WTC11 (cell line): ENCODE data around the gene ANO4. TPM values are rescaled to one million over a fixed set of nuclear protein-coding genes. Genes with fewer than 3 reads are reported as not detected.

ENCODE experiments used
- ATAC-seq: fragments of 200-7000 bp; cut with Tn5 transposase; 2 replicates; pipeline ENCODE4 v1.10.0; 2021; ENCODE audit warnings: mild to moderate bottlenecking, moderate library complexity
- CTCF ChIA-PET: fragments of 300-600 bp; sonication (Branson Sonifier 250); formaldehyde crosslinking; loops from one replicate; lab custom pipeline; 2021; ENCODE audit warnings: antibody characterized with exemption; lab: Charles Lee
- POLR2A ChIA-PET: fragments of 350-600 bp; sonication (Branson Sonifier 250); formaldehyde crosslinking; loops from one replicate; lab custom pipeline; 2021; ENCODE audit warnings: antibody characterized with exemption; lab: Charles Lee
- DNase-seq: peaks from one replicate; pipeline ENCODE4 v3.0.0; 2021; ENCODE audit warnings: low spot score
- H3K27ac Mint-ChIP-seq: 2 replicates; pipeline ENCODE4 v1.8.0; 2021; ENCODE audit warnings: mixed read lengths
- H3K27me3 Mint-ChIP-seq: 2 replicates; pipeline ENCODE4 v1.8.0; 2021; ENCODE audit warnings: low read depth, mild to moderate bottlenecking, moderate library complexity, mixed read lengths
- H3K36me3 Mint-ChIP-seq: 2 replicates; pipeline ENCODE4 v1.8.0; 2021; ENCODE audit warnings: mixed read lengths
- H3K4me1 Mint-ChIP-seq: 2 replicates; pipeline ENCODE4 v1.8.0; 2022; ENCODE audit warnings: mixed read lengths
- H3K4me3 Mint-ChIP-seq: 2 replicates; pipeline ENCODE4 v1.8.0; 2021; ENCODE audit warnings: mild to moderate bottlenecking, moderate library complexity, mixed read lengths
- H3K9me3 Mint-ChIP-seq: 2 replicates; pipeline ENCODE4 v1.8.0; 2021; ENCODE audit warnings: mixed read lengths
- CREB1 ChIP-seq: sonication (generic); formaldehyde crosslinking; IDR thresholded peaks from 2 replicates; pipeline ENCODE4 v1.8.0; 2023; ENCODE audit warnings: mild to moderate bottlenecking, missing genetic modification reagents
- ERG ChIP-seq: fragments of 250-450 bp; sonication (Bioruptor Pico); IDR thresholded peaks from 2 replicates; pipeline ENCODE4 v1.8.0; 2021; ENCODE audit warnings: mild to moderate bottlenecking
- FOXK1 ChIP-seq: sonication (generic); formaldehyde crosslinking; IDR thresholded peaks from 2 replicates; pipeline ENCODE4 v1.8.0; 2022; ENCODE audit warnings: mild to moderate bottlenecking, moderate library complexity, missing genetic modification reagents
- FOXP4 ChIP-seq: sonication (generic); formaldehyde crosslinking; IDR thresholded peaks from 2 replicates; pipeline ENCODE4 v1.8.0; 2022; ENCODE audit warnings: mild to moderate bottlenecking, missing genetic modification reagents
- GTF2I ChIP-seq: fragments of 250-450 bp; sonication (Bioruptor Pico); conservative IDR thresholded peaks from 2 replicates; pipeline ENCODE4 v1.4.0; 2021; ENCODE audit warnings: mild to moderate bottlenecking
- HMGXB4 ChIP-seq: sonication (generic); formaldehyde crosslinking; IDR thresholded peaks from 2 replicates; pipeline ENCODE4 v1.8.1; 2023; ENCODE audit warnings: mild to moderate bottlenecking, moderate library complexity, missing genetic modification reagents
- KAT7 ChIP-seq: sonication (generic); formaldehyde crosslinking; IDR thresholded peaks from 2 replicates; pipeline ENCODE4 v1.8.1; 2023; ENCODE audit warnings: missing genetic modification reagents, mild to moderate bottlenecking, borderline replicate concordance
- MYBL2 ChIP-seq: sonication (generic); formaldehyde crosslinking; IDR thresholded peaks from 2 replicates; pipeline ENCODE4 v1.8.1; 2023; ENCODE audit warnings: mild to moderate bottlenecking, moderate library complexity, missing genetic modification reagents
- NR3C1 ChIP-seq: sonication (generic); formaldehyde crosslinking; conservative IDR thresholded peaks from 2 replicates; pipeline ENCODE4 v1.8.1; 2023; ENCODE audit warnings: low read depth, mild to moderate bottlenecking, missing genetic modification reagents
- OVOL2 ChIP-seq: fragments of 250-450 bp; sonication (Bioruptor Pico); IDR thresholded peaks from 2 replicates; pipeline ENCODE4 v1.9.0; 2021; ENCODE audit warnings: mild to moderate bottlenecking, borderline replicate concordance
- RELA ChIP-seq: sonication (generic); formaldehyde crosslinking; IDR thresholded peaks from 2 replicates; pipeline ENCODE4 v1.8.1; 2022; ENCODE audit warnings: missing genetic modification reagents, mild to moderate bottlenecking, borderline replicate concordance
- RORB ChIP-seq: fragments of 250-450 bp; sonication (Bioruptor Pico); IDR thresholded peaks from 2 replicates; pipeline ENCODE4 v1.9.0; 2021; ENCODE audit warnings: mild to moderate bottlenecking
- TCF7 ChIP-seq: sonication (generic); formaldehyde crosslinking; IDR thresholded peaks from 2 replicates; pipeline ENCODE4 v1.8.0; 2022; ENCODE audit warnings: mild to moderate bottlenecking, low read depth, missing genetic modification reagents, moderate library complexity
- TP53 ChIP-seq: sonication (generic); formaldehyde crosslinking; IDR thresholded peaks from 2 replicates; pipeline ENCODE4 v1.8.1; 2023; ENCODE audit warnings: mild to moderate bottlenecking, missing genetic modification reagents
- USF2 ChIP-seq: sonication (generic); formaldehyde crosslinking; IDR thresholded peaks from 2 replicates; pipeline ENCODE4 v1.8.1; 2023; ENCODE audit warnings: mild to moderate bottlenecking, missing genetic modification reagents, moderate library complexity
- ZNF121 ChIP-seq: sonication (generic); formaldehyde crosslinking; IDR thresholded peaks from 2 replicates; pipeline ENCODE4 v1.8.0; 2023; ENCODE audit warnings: missing genetic modification reagents
- ZNF219 ChIP-seq: sonication (generic); formaldehyde crosslinking; IDR thresholded peaks from 2 replicates; pipeline ENCODE4 v1.8.0; 2023; ENCODE audit warnings: missing genetic modification reagents, mild to moderate bottlenecking, borderline replicate concordance
- ZNF423 ChIP-seq: fragments of 250-450 bp; sonication (Bioruptor Pico); IDR thresholded peaks from 2 replicates; pipeline ENCODE4 v2.1.2; 2022; ENCODE audit warnings: mild to moderate bottlenecking, moderate library complexity
- ZSCAN18 ChIP-seq: fragments of 250-450 bp; sonication (Bioruptor Pico); IDR thresholded peaks from 2 replicates; pipeline ENCODE4 v2.1.2; 2022; ENCODE audit warnings: mild to moderate bottlenecking, moderate library complexity
- total RNA-seq: library from RNA; stranded (reverse); gene quantifications from 3 replicates; pipeline ENCODE4 v1.2.3, GENCODE V29; 2021
- TF ChIP-seq, protein P1 (sequence below): sonication (generic); formaldehyde crosslinking; IDR thresholded peaks from 2 replicates; pipeline ENCODE4 v1.8.0; 2022; ENCODE audit warnings: mild to moderate bottlenecking, missing genetic modification reagents
- TF ChIP-seq, protein P2 (sequence below): fragments of 250-450 bp; sonication (Bioruptor Pico); conservative IDR thresholded peaks from 2 replicates; pipeline ENCODE4 v1.9.0; 2021; ENCODE audit warnings: mild to moderate bottlenecking
- TF ChIP-seq, protein P3 (sequence below): sonication (generic); formaldehyde crosslinking; IDR thresholded peaks from 2 replicates; pipeline ENCODE4 v1.8.0; 2022; ENCODE audit warnings: mild to moderate bottlenecking, missing genetic modification reagents

Gene ANO4
- total RNA-seq, 1 experiment from 2014 or later, result 2.6 TPM

DNA sequence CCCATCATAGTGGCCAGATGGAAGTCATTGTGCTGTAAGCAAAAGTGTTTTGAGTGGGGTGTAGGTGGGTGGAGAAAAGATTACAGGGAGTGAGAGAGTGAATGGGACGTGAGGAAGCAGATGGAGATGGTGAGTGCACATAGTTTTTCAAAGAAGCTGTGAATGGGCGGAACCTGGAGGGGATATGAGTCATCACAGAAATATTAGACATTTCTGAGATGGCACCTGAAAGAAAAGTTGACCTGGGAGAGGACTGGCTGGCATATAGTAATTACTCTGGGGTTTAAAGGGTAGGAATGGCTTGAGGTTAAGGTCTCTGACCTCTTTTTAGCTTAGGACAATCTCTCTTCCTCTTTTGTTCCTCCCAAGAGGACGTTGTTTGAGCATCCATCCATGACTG is 50.5 kb downstream of the ANO4 start (continued):
- TF ChIP-seq KAT7 (CRISPR knock-in tag) (no peak), TCF7 (CRISPR knock-in tag) (no peak), FOXK1 (CRISPR knock-in tag) (no peak), USF2 (CRISPR knock-in tag) (no peak), HMGXB4 (CRISPR knock-in tag) (no peak)

- ATAC-seq, result peak; percentile 78
- ChIA-PET CTCF (no interaction called here), POLR2A (no interaction called here)
- Mint-ChIP-seq H3K36me3 (no peaks in the 10 kb centered on the region), H3K4me1 (peaks cover 13% of the 10 kb centered on the region), H3K27ac (no peak overlapping the region), H3K27me3 (no peaks in the 10 kb centered on the region), H3K9me3 (no peaks in the 10 kb centered on the region), H3K4me3 (no peak overlapping the region)
- TF ChIP-seq USF2 (CRISPR knock-in tag) (no peak), OVOL2 (CRISPR knock-in tag) (no peak), TP53 (no peak), ERG (CRISPR knock-in tag) (no peak), CREB1 (no peak), ZNF219 (CRISPR knock-in tag) (no peak), RELA (CRISPR knock-in tag) (no peak), ZNF423 (CRISPR knock-in tag) (no peak), ZNF121 (CRISPR knock-in tag) (no peak), MYBL2 (CRISPR knock-in tag) (no peak), RORB (CRISPR knock-in tag) (no peak), FOXK1 (CRISPR knock-in tag) (no peak)
- TF ChIP-seq, protein P1, sequence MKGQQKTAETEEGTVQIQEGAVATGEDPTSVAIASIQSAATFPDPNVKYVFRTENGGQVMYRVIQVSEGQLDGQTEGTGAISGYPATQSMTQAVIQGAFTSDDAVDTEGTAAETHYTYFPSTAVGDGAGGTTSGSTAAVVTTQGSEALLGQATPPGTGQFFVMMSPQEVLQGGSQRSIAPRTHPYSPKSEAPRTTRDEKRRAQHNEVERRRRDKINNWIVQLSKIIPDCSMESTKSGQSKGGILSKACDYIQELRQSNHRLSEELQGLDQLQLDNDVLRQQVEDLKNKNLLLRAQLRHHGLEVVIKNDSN (CRISPR knock-in tag), result no peak
- TF ChIP-seq, protein P2, sequence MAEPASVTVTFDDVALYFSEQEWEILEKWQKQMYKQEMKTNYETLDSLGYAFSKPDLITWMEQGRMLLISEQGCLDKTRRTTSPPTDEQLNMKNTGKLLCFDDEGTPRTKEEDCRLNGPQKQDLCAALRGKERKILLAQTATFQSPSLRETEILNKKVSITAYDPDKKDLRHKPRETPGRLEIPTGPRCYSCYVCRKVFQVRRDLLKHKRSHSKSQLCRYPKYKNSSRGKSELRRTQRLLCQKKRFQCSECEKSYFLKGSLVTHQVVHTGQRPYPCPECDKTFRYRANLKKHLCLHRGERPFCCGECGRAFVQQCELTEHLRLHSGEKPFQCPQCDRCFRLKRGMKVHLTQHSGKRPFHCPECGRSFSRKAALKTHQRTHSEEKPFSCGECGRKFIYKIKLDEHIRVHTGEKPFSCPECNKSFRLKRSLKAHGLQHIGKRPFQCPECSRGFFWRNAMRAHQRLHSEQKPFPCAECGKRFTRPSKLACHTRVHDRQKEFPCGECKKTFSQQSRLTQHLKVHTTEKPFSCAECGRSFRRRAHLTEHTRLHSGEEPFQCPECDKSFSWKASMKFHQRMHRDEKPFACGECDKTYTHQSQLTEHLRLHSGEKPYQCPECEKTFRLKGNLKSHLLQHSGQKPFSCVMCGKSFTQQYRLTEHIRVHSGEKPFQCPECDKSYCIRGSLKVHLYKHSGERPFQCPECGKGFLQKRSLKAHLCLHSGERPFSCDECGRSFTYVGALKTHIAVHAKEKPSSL, result no peak
- DNase-seq, result peak; percentile 36
These were observed 57.1 kb downstream of the ANO4 start for GRCh38 chr12:100851637-100852036.

DNA sequence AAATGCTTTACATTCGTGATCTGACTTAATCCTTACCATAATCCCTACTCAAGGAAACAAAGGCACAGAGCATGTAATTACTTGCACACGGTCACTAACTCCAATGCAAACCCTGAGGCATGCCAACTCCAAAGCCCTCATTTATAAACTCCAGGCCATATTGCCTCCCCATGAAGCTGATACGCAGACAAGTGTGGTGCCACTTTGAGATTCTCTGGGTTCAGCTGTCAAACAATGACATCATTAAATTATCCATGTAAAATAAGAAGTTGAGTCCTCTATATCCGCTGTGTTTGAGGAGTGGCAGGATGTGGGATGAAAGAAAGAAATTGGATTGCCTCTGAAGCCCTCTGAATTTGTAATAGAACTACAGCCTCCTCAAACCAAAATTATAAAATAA is 62.8 kb downstream of the ANO4 start:
- ATAC-seq (no peak), DNase-seq (no peak)
- Mint-ChIP-seq H3K36me3 (0 out of 2 replicates have a peak, but pooled peaks cover 2% of the 10 kb centered on the region), H3K27me3 (no peaks in the 10 kb centered on the region), H3K9me3 (peaks cover 7% of the 10 kb centered on the region), H3K4me1 (peaks cover 10% of the 10 kb centered on the region; the same call in 1 of the 2 replicates), H3K27ac (no peak overlapping the region), H3K4me3 (no peak overlapping the region)
- POLR2A ChIA-PET, result no interaction called here
- CTCF ChIA-PET, result no interaction called here
- TF ChIP-seq, protein P3, sequence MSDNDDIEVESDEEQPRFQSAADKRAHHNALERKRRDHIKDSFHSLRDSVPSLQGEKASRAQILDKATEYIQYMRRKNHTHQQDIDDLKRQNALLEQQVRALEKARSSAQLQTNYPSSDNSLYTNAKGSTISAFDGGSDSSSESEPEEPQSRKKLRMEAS (CRISPR knock-in tag), result no peak
- no peak for TF ChIP-seq FOXP4 (CRISPR knock-in tag)
- TF ChIP-seq GTF2I, result no peak
- TF ChIP-seq ZSCAN18 (CRISPR knock-in tag), result no peak
- TF ChIP-seq, protein P1 (CRISPR knock-in tag), result no peak
- no peak for TF ChIP-seq NR3C1 (CRISPR knock-in tag)
